A673 (cell line): ENCODE data around the gene GRIA1. TPM values are rescaled to one million over a fixed set of nuclear protein-coding genes. Genes with fewer than 3 reads are reported as not detected.

Source experiments
- BruUV-seq: library from RNA; stranded (reverse); fragments of 400-500 nt; replicated peaks from 2 replicates; lab custom pipeline; 2021; lab: Mats Ljungman, UMichigan
- CTCF ChIA-PET: fragments of 300-600 bp; sonication (Branson Sonifier 250); formaldehyde crosslinking; loops from one replicate; lab custom pipeline; 2022; ENCODE audit warnings: antibody characterized with exemption; lab: Charles Lee
- POLR2A ChIA-PET: fragments of 300-600 bp; sonication (Branson Sonifier 250); formaldehyde crosslinking; loops from one replicate; lab custom pipeline; 2022; ENCODE audit warnings: antibody characterized with exemption; ENCODE audit not compliant: low non-redundant PET; lab: Charles Lee
- DNase-seq: peaks from one replicate; pipeline ENCODE4 v3.0.0-alpha.2; 2015; ENCODE audit warnings: low spot score
- H3K27ac ChIP-seq: fragments of 200-600 bp; sonication (generic); 2 replicates; pipeline ENCODE4 v1.5.1; 2016; ENCODE audit warnings: mixed run types, low read depth, mild to moderate bottlenecking, mixed read lengths, antibody characterized with exemption, low read length; ENCODE audit not compliant: poor library complexity, severe bottlenecking
- H3K27me3 ChIP-seq: fragments of 200-600 bp; sonication (generic); replicated peaks from 2 replicates; pipeline ENCODE4 v1.6.1; 2017; ENCODE audit warnings: mixed run types, low read depth, mild to moderate bottlenecking, mixed read lengths, antibody characterized with exemption, low read length; ENCODE audit not compliant: insufficient read depth, poor library complexity
- H3K36me3 ChIP-seq: fragments of 200-600 bp; sonication (generic); 2 replicates; pipeline ENCODE4 v1.6.1; 2016; ENCODE audit warnings: mixed run types, mild to moderate bottlenecking, mixed read lengths, antibody characterized with exemption, low read length; ENCODE audit not compliant: insufficient read depth, poor library complexity, severe bottlenecking
- H3K4me1 ChIP-seq: fragments of 200-600 bp; sonication (generic); 2 replicates; pipeline ENCODE4 v1.6.1; 2017; ENCODE audit warnings: mixed run types, mild to moderate bottlenecking, mixed read lengths, antibody characterized with exemption, low read length; ENCODE audit not compliant: insufficient read depth, poor library complexity, severe bottlenecking
- H3K4me3 ChIP-seq: fragments of 200-600 bp; sonication (generic); 2 replicates; pipeline ENCODE4 v1.5.1; 2016; ENCODE audit warnings: low read depth, mixed run types, mild to moderate bottlenecking, mixed read lengths, low read length; ENCODE audit not compliant: poor library complexity, severe bottlenecking
- H3K9me3 ChIP-seq: fragments of 200-600 bp; sonication (generic); 2 replicates; pipeline ENCODE4 v1.6.1; 2016; ENCODE audit warnings: mixed run types, low read depth, mild to moderate bottlenecking, mixed read lengths, antibody characterized with exemption, low read length; ENCODE audit not compliant: poor library complexity, severe bottlenecking
- EZH2 ChIP-seq: fragments of 200-600 bp; sonication (generic); IDR thresholded peaks from 2 replicates; pipeline ENCODE4 v1.6.1; 2017; ENCODE audit warnings: borderline replicate concordance, low read depth, mild to moderate bottlenecking, mixed read lengths, antibody characterized with exemption, low read length; ENCODE audit not compliant: poor library complexity, severe bottlenecking
- intact Hi-C: fragments of 100-400 bp; cut with micrococcal nuclease; formaldehyde crosslinking; loops from one replicate; pipeline ENCODE4 v1.10.0; 2022; ENCODE audit not compliant: unreplicated experiment
- total RNA-seq: library from RNA; stranded (reverse); gene quantifications from 2 replicates; pipeline ENCODE4 v1.2.3, GENCODE V29; 2021
- TF ChIP-seq, protein P1 (sequence below): fragments of 300-800, 200-600 bp; sonication (generic); conservative IDR thresholded peaks from 2 replicates; pipeline ENCODE4 v1.5.1; 2017; ENCODE audit warnings: low read depth, mild to moderate bottlenecking, antibody characterized with exemption, low read length, moderate library complexity, mixed read lengths

The GRIA1 gene
- total RNA-seq, 1 experiment from 2014 or later: 0.69 TPM

DNA sequence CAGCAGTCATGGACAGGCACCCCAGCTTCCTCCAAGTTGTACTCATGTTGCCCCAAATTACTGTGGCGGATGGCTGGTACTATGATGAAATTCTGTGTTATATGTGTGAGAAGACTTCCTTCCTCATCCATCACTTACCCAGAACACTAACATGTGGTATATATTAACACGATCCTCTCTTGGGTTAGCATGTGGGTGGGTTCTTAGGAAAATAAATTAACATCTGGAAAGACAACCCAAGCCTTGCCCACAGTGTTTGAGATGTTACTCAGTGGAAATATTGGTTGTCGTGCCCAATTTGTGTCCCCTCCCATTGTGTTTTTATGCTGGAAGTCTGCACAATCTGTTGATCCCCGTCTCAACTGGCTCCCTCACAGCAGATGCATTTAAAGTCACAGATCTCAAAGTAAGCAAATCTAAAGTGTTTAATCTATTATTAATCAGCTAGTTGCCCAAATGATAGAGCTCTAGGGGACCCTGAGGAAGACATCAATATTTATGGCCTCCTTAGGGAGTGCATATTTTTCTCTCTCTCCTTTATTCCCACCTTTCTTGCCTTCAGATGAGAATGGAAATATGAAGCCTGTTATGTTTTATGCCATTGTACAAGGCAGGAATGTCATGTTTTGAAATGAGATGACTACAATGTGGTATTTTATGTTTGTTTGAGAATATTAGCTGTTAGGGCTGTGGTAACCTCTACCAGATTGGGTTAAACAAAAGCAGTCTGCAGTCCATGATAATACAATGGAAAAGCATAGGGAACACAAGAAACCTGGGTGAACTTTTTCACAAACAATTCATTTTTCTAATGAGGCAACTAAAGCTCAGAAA, 93.9 kb downstream of the GRIA1 start:
- no peaks in the 10 kb centered on the region for H3K9me3 ChIP-seq
- ChIA-PET POLR2A (interaction anchor here (0.6 kb wide), 1 partner anchor 462 kb away, joined by 3 read pairs; no protein-coding TSS in a partner anchor), CTCF (no interaction called here)
- intact Hi-C loops: no loop called here
- H3K4me3 ChIP-seq: no peak overlapping the region
- H3K27me3 ChIP-seq: peaks cover 4% of the 10 kb centered on the region
- BruUV-seq: no TSS peak
- H3K36me3 ChIP-seq: no peaks in the 10 kb centered on the region
- H3K27ac ChIP-seq: no peak overlapping the region
- peak; percentile 1 for DNase-seq
- no peaks in the 10 kb centered on the region for H3K4me1 ChIP-seq
- TF ChIP-seq, protein P1, sequence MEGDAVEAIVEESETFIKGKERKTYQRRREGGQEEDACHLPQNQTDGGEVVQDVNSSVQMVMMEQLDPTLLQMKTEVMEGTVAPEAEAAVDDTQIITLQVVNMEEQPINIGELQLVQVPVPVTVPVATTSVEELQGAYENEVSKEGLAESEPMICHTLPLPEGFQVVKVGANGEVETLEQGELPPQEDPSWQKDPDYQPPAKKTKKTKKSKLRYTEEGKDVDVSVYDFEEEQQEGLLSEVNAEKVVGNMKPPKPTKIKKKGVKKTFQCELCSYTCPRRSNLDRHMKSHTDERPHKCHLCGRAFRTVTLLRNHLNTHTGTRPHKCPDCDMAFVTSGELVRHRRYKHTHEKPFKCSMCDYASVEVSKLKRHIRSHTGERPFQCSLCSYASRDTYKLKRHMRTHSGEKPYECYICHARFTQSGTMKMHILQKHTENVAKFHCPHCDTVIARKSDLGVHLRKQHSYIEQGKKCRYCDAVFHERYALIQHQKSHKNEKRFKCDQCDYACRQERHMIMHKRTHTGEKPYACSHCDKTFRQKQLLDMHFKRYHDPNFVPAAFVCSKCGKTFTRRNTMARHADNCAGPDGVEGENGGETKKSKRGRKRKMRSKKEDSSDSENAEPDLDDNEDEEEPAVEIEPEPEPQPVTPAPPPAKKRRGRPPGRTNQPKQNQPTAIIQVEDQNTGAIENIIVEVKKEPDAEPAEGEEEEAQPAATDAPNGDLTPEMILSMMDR: no peak
- no peak for TF ChIP-seq EZH2

DNA sequence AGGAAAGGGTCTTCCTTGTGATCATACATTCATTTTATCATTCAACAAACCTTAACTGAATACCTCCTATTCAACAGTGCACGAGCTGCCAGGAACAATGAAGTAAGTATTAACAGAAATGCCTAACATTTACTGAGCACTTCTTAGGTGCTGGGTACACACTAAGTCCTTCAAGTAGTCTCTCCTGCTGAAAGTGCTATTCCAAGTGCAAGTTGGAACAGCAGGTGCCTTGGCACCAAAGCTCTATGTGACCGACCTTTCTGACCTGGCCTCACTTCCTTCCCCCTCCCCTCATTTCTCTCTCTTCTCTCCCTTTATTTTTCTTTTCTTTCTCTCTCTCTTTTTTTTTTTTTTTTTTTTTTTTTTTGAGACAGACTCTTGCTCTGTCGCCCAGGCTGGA, 94.5 kb downstream of the GRIA1 start:
- no peaks in the 10 kb centered on the region for H3K9me3 ChIP-seq
- TF ChIP-seq, protein P1: no peak
- no peak for TF ChIP-seq EZH2
- no TSS peak for BruUV-seq
- ChIA-PET CTCF (no interaction called here), POLR2A (interaction anchor here (0.6 kb wide), 1 partner anchor 463 kb away, joined by 3 read pairs; no protein-coding TSS in a partner anchor)
- no peak for DNase-seq
- peaks cover 10% of the 10 kb centered on the region for H3K27me3 ChIP-seq
- H3K4me3 ChIP-seq: no peak overlapping the region
- H3K27ac ChIP-seq: no peak overlapping the region
- H3K36me3 ChIP-seq: no peaks in the 10 kb centered on the region
- intact Hi-C loops: no loop called here
- no peaks in the 10 kb centered on the region for H3K4me1 ChIP-seq

DNA sequence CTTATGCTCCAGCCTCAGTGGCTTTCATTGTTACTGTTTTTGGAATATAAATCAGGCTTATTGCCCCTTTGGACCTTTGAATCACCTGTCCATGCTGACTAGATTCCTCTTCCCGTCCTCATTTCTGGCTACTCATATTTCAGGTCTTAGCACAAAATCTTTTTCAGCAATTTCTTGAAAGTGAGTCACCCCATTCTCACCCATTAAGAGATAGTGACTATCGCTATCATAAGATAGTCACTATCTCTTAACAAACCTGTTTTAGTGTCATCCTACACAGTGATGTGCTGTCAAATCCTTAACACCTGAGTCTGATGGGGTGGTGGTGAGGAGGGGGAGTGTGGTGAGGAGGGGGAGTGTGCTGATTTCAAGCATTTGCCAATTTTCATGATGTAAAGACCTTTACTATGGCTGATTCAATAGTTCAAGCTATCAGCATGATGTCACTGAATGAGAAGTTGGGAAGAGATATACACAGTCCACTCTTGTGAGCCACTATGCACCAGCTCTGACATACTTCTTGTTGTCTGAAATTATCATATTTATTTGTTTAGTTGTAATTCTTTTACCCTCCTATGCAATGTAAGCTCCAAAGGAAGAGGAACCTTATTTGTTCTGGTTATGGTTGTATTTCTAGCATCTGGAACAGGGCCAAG, 95.3 kb downstream of the GRIA1 start:
- no peak overlapping the region for H3K4me3 ChIP-seq
- ChIA-PET POLR2A (no interaction called here), CTCF (no interaction called here)
- H3K9me3 ChIP-seq: no peaks in the 10 kb centered on the region
- no TSS peak for BruUV-seq
- no peak for TF ChIP-seq EZH2
- TF ChIP-seq, protein P1: no peak
- no peaks in the 10 kb centered on the region for H3K4me1 ChIP-seq
- intact Hi-C loops: no loop called here
- H3K27ac ChIP-seq: no peak overlapping the region
- H3K27me3 ChIP-seq: peaks cover 10% of the 10 kb centered on the region
- no peak for DNase-seq
- no peaks in the 10 kb centered on the region for H3K36me3 ChIP-seq
